H1 (cell line): ENCODE measurements around the gene GABRG3.

Source experiments
- CTCF ChIP-seq, 3 experiments: IDR thresholded peaks; 1 replicate in 2 of 3; 2 replicates in 1 of 3; pipeline versions ENCODE4 v1.5.1 to v1.6.1; 2011; ENCODE audit warnings: low read length in 3 of 3, mild to moderate bottlenecking in 3 of 3, inconsistent platforms in 2 of 3, low read depth in 1 of 3, moderate library complexity in 1 of 3; ENCODE audit not compliant: insufficient read depth in 1 of 3; ENCODE audit errors: control extremely low read depth in 1 of 3
- JUND ChIP-seq: IDR thresholded peaks from 2 replicates; pipeline ENCODE4 v1.6.1; 2011; ENCODE audit warnings: mild to moderate bottlenecking, improper control_type of control experiment, low read length
- POU5F1 ChIP-seq: IDR thresholded peaks from 2 replicates; pipeline ENCODE4 v1.6.1; 2011; ENCODE audit warnings: low read depth, mild to moderate bottlenecking, low read length, moderate library complexity
- RFX5 ChIP-seq: IDR thresholded peaks from 2 replicates; pipeline ENCODE4 v1.6.1; 2011; ENCODE audit warnings: low read depth, low read length, improper control_type of control experiment, borderline replicate concordance
- ZNF274 ChIP-seq: IDR thresholded peaks from 2 replicates; pipeline ENCODE4 v1.7.0; 2012; ENCODE audit warnings: low read length, borderline replicate concordance; ENCODE audit errors: extremely low read depth

- no peak for TF ChIP-seq CTCF (IDR thresholded peaks at IDR 0.05; ENCODE audit: control extremely low read depth in 1 of 3, insufficient read depth in 1 of 3, low read depth in 1 of 3, low read length in 3 of 3)
- TF ChIP-seq JUND = no peak
- TF ChIP-seq ZNF274 = no peak
- TF ChIP-seq POU5F1 = no peak
- no peak for TF ChIP-seq RFX5
Observed at GRCh38 chr15:27095886-27096624, 125.1 kb downstream of the GABRG3 start.
